CD4-positive, CD25-positive, alpha-beta regulatory T cell (primary cell): ENCODE data around the gene PLK3. TPM values are rescaled to one million over a fixed set of nuclear protein-coding genes. Genes with fewer than 3 reads are reported as not detected.
A peak's percentile ranks its signal among the peaks of the same experiment; 100 is the strongest.
"Not testable (repeated sequence)": the region's sequence is repeated elsewhere in the genome, so short reads cannot be mapped to it uniquely, and the experiment has no call there.

ENCODE experiments used
- ATAC-seq, 2 donors: fragments of 150-1000 bp; cut with Tn5 transposase; one replicate each; pipeline ENCODE4 v1.10.0; 2021; ENCODE audit warnings: low read depth in 2 of 2, moderate number of reproducible peaks in 2 of 2, moderate library complexity in 1 of 2
- DNase-seq, 3 donors: peaks; one replicate each; pipeline versions ENCODE4 v3.0.0 to v3.0.0-alpha.2; 2012 to 2022; ENCODE audit warnings: mixed read lengths in 1 of 3
- H3K27ac ChIP-seq: one replicate; pipeline ENCODE4 v1.7.0; 2013; ENCODE audit warnings: mild to moderate bottlenecking, low read length; ENCODE audit not compliant: insufficient read depth, poor library complexity, severe bottlenecking
- H3K27me3 ChIP-seq: one replicate; pipeline ENCODE4 v1.7.0; 2013; ENCODE audit warnings: low read length; ENCODE audit not compliant: control insufficient read depth, insufficient read depth
- H3K36me3 ChIP-seq: one replicate; pipeline ENCODE4 v1.7.0; 2013; ENCODE audit warnings: mild to moderate bottlenecking, low read length, moderate library complexity; ENCODE audit not compliant: control insufficient read depth, insufficient read depth
- H3K4me1 ChIP-seq: 2 replicates; pipeline ENCODE4 v1.7.0; 2013; ENCODE audit warnings: mild to moderate bottlenecking, low read length; ENCODE audit not compliant: insufficient read depth, control insufficient read depth, poor library complexity, severe bottlenecking
- H3K4me3 ChIP-seq: one replicate; pipeline ENCODE4 v1.7.0; 2013; ENCODE audit warnings: low read depth, mild to moderate bottlenecking, low read length, moderate library complexity
- H3K9me3 ChIP-seq, 2 experiments: 1 replicate in 1 of 2; 2 replicates in 1 of 2; pipeline ENCODE4 v1.7.0; 2013; ENCODE audit warnings: low read length in 2 of 2, mild to moderate bottlenecking in 1 of 2, moderate library complexity in 1 of 2; ENCODE audit not compliant: control insufficient read depth in 2 of 2
- H3K27ac Mint-ChIP-seq, 3 donors: one replicate each; pipeline ENCODE4 v1.8.0; 2020 to 2022; ENCODE audit warnings: mild to moderate bottlenecking in 3 of 3, mixed read lengths in 3 of 3, moderate library complexity in 2 of 3
- H3K27me3 Mint-ChIP-seq: one replicate; pipeline ENCODE4 v1.8.0; 2022; ENCODE audit warnings: mild to moderate bottlenecking, mixed read lengths
- H3K36me3 Mint-ChIP-seq: one replicate; pipeline ENCODE4 v1.8.0; 2020; ENCODE audit warnings: mixed read lengths
- H3K4me1 Mint-ChIP-seq, 4 donors: one replicate each; pipeline ENCODE4 v1.8.0; 2020 to 2022; ENCODE audit warnings: mixed read lengths in 4 of 4, mild to moderate bottlenecking in 1 of 4
- H3K4me3 Mint-ChIP-seq, 4 donors: one replicate each; pipeline ENCODE4 v1.8.0; 2020 to 2022; ENCODE audit warnings: mild to moderate bottlenecking in 4 of 4, mixed read lengths in 4 of 4, moderate library complexity in 3 of 4
- H3K9me3 Mint-ChIP-seq, 7 donors: one replicate each; pipeline ENCODE4 v1.8.0; 2020 to 2022; ENCODE audit warnings: mixed read lengths in 7 of 7, mild to moderate bottlenecking in 3 of 7, moderate library complexity in 2 of 7
- polyA plus RNA-seq, 4 donors: library from polyadenylated mRNA; unstranded; fragments of 300-500 nt; fragmentation: Illumina TruSeq; gene quantifications; one replicate each; pipeline ENCODE4 v1.2.3, GENCODE V29; 2021
- total RNA-seq: library from RNA; stranded (reverse); gene quantifications from one replicate; pipeline ENCODE4 v1.2.3, GENCODE V29; 2022

Gene PLK3
- total RNA-seq = 539 TPM
- polyA plus RNA-seq = 10 to 100 TPM; 28.2 to 48.9 (median 43.8) TPM

- H3K36me3 ChIP-seq = peaks cover 29% of the 10 kb centered on the region
- H3K4me3 ChIP-seq = peak within 1 kb of the TSS; percentile 92
- H3K4me1 Mint-ChIP-seq = peaks cover 4 to 43% (median 21%) of the 10 kb centered on the region in 4 donors
- peak within 1 kb of the TSS; percentile 93 to 99 (median 97) for H3K4me3 Mint-ChIP-seq
- ATAC-seq (peak; percentile 83 to 86), DNase-seq (peak; percentile 98 to 99 (median 99))
- peaks cover 0 to 1% (median 0%) of the 10 kb centered on the region in 7 donors for H3K9me3 Mint-ChIP-seq
- peak within 1 kb of the TSS; percentile 97 to 99 (median 99) for H3K27ac Mint-ChIP-seq
- H3K27ac ChIP-seq = peak within 1 kb of the TSS; percentile 89
- H3K36me3 Mint-ChIP-seq = peaks cover 23% of the 10 kb centered on the region
- H3K9me3 ChIP-seq = no peaks in the 10 kb centered on the region
- peaks cover 41% of the 10 kb centered on the region for H3K4me1 ChIP-seq
- no peaks in the 10 kb centered on the region for H3K27me3 Mint-ChIP-seq
- H3K27me3 ChIP-seq = no peaks in the 10 kb centered on the region
Measured at GRCh38 chr1:44799770-44800584, at the start of gene PLK3. PLK3 (plus strand) TSS chr1:44800377; CDS start chr1:44800464, 87 bp downstream.

GRCh38 chr1:44757420-44757819, 42.8 kb upstream of the PLK3 start:
- H3K4me3 ChIP-seq = no peak overlapping the region
- peaks cover 4% of the 10 kb centered on the region for H3K36me3 ChIP-seq
- no peaks in the 10 kb centered on the region for H3K9me3 ChIP-seq
- H3K27me3 ChIP-seq = no peaks in the 10 kb centered on the region
- Mint-ChIP-seq H3K4me1 (peaks cover 0 to 19% (median 0%) of the 10 kb centered on the region in 4 donors), H3K9me3 (no peaks in the 10 kb centered on the region), H3K27ac (peak overlapping the region in 1 of 3 donors; percentile 49), H3K4me3 (no peak overlapping the region), H3K27me3 (no peaks in the 10 kb centered on the region), H3K36me3 (no peaks in the 10 kb centered on the region)
- no peaks in the 10 kb centered on the region for H3K4me1 ChIP-seq
- H3K27ac ChIP-seq = no peak overlapping the region
- DNase-seq (no peak), ATAC-seq (no peak)

GRCh38 chr1:44759077-44759476, 41.1 kb upstream of the PLK3 start:
- Mint-ChIP-seq H3K27me3 (no peaks in the 10 kb centered on the region), H3K27ac (peak overlapping the region in 1 of 3 donors; percentile 36), H3K4me1 (peaks cover 0 to 11% (median 0%) of the 10 kb centered on the region in 4 donors), H3K36me3 (peaks cover 4% of the 10 kb centered on the region), H3K9me3 (no peaks in the 10 kb centered on the region), H3K4me3 (no peak overlapping the region)
- Histone ChIP-seq H3K9me3 (no peaks in the 10 kb centered on the region), H3K27ac (no peak overlapping the region), H3K27me3 (no peaks in the 10 kb centered on the region), H3K4me1 (no peaks in the 10 kb centered on the region), H3K4me3 (no peak overlapping the region), H3K36me3 (no peaks in the 10 kb centered on the region)
- DNase-seq (no peak), ATAC-seq (no peak)

GRCh38 chr1:44760876-44761275, 39.3 kb upstream of the PLK3 start:
- ATAC-seq = no peak
- Mint-ChIP-seq H3K27ac (no peak overlapping the region), H3K36me3 (peaks cover 4% of the 10 kb centered on the region)

GRCh38 chr1:44766421-44766820, 33.8 kb upstream of the PLK3 start:
- H3K9me3 Mint-ChIP-seq, H3K27ac Mint-ChIP-seq, H3K27me3 ChIP-seq, H3K4me3 Mint-ChIP-seq, H3K36me3 Mint-ChIP-seq, H3K4me1 Mint-ChIP-seq, H3K4me1 ChIP-seq, H3K36me3 ChIP-seq, H3K9me3 ChIP-seq, H3K4me3 ChIP-seq, H3K27me3 Mint-ChIP-seq, DNase-seq, H3K27ac ChIP-seq, ATAC-seq: not testable (repeated sequence)

More at GRCh38 chr1:44760876-44761275, 39.3 kb upstream of the PLK3 start:
- Histone ChIP-seq H3K27ac (no peak overlapping the region), H3K27me3 (no peaks in the 10 kb centered on the region), H3K4me3 (no peak overlapping the region), H3K9me3 (no peaks in the 10 kb centered on the region), H3K4me1 (no peaks in the 10 kb centered on the region), H3K36me3 (no peaks in the 10 kb centered on the region)
- Mint-ChIP-seq H3K4me1 (peaks cover 0 to 11% (median 0%) of the 10 kb centered on the region in 4 donors), H3K4me3 (no peak overlapping the region), H3K27me3 (no peaks in the 10 kb centered on the region), H3K9me3 (no peaks in the 10 kb centered on the region)
- DNase-seq = no peak

- peaks cover 6 to 42% (median 27%) of the 10 kb centered on the region in 4 donors for H3K4me1 Mint-ChIP-seq
Measured at GRCh38 chr1:44775078-44775929, 24.9 kb upstream of the PLK3 start, which contains the start of gene RPS8. RPS8 (plus strand) TSS chr1:44775540; CDS start chr1:44775597, 57 bp downstream.

GRCh38 chr1:44775930-44776729, 24.0 kb upstream of the PLK3 start:
- peaks cover 38% of the 10 kb centered on the region for H3K36me3 Mint-ChIP-seq
- H3K27me3 Mint-ChIP-seq = no peaks in the 10 kb centered on the region
- peak in 1 of 3 donors; percentile 41 for DNase-seq
- Histone ChIP-seq H3K9me3 (no peaks in the 10 kb centered on the region), H3K27me3 (no peaks in the 10 kb centered on the region), H3K27ac (peak overlapping the region; percentile 89), H3K36me3 (peaks cover 37% of the 10 kb centered on the region), H3K4me3 (peak overlapping the region; percentile 76), H3K4me1 (peaks cover 30% of the 10 kb centered on the region)
- H3K27ac Mint-ChIP-seq = peak overlapping the region; percentile 91 to 99 (median 98)
- peaks cover 6 to 47% (median 27%) of the 10 kb centered on the region in 4 donors for H3K4me1 Mint-ChIP-seq
- ATAC-seq = peak; percentile 13 to 22
- H3K4me3 Mint-ChIP-seq = peak overlapping the region; percentile 88 to 96 (median 94)
- H3K9me3 Mint-ChIP-seq = no peaks in the 10 kb centered on the region

More at GRCh38 chr1:44775078-44775929, 24.9 kb upstream of the PLK3 start, which contains the start of gene RPS8:
- Histone ChIP-seq H3K36me3 (peaks cover 30% of the 10 kb centered on the region), H3K4me3 (peak within 1 kb of the TSS; percentile 96), H3K27ac (peak within 1 kb of the TSS; percentile 89), H3K9me3 (no peaks in the 10 kb centered on the region), H3K27me3 (no peaks in the 10 kb centered on the region), H3K4me1 (peaks cover 30% of the 10 kb centered on the region)
- Mint-ChIP-seq H3K4me3 (peak within 1 kb of the TSS; percentile 88 to 96 (median 94)), H3K9me3 (no peaks in the 10 kb centered on the region), H3K36me3 (peaks cover 29% of the 10 kb centered on the region), H3K27ac (peak within 1 kb of the TSS; percentile 91 to 100 (median 99)), H3K27me3 (no peaks in the 10 kb centered on the region)
- peak; percentile 81 to 96 (median 91) for DNase-seq
- peak; percentile 78 to 84 for ATAC-seq
